HG02884 (cell line): ENCODE results near the gene CHD1.
"Not testable (repeated sequence)": the region's sequence is repeated elsewhere in the genome, so short reads cannot be mapped to it uniquely, and the experiment has no call there.

Experiments used
- ATAC-seq: cut with Tn5 transposase; IDR thresholded peaks from one replicate; pipeline ENCODE4 v1.9.1; 2021; ENCODE audit warnings: mild to moderate bottlenecking, moderate library complexity; ENCODE audit not compliant: unreplicated experiment

The CHD1 gene

DNA sequence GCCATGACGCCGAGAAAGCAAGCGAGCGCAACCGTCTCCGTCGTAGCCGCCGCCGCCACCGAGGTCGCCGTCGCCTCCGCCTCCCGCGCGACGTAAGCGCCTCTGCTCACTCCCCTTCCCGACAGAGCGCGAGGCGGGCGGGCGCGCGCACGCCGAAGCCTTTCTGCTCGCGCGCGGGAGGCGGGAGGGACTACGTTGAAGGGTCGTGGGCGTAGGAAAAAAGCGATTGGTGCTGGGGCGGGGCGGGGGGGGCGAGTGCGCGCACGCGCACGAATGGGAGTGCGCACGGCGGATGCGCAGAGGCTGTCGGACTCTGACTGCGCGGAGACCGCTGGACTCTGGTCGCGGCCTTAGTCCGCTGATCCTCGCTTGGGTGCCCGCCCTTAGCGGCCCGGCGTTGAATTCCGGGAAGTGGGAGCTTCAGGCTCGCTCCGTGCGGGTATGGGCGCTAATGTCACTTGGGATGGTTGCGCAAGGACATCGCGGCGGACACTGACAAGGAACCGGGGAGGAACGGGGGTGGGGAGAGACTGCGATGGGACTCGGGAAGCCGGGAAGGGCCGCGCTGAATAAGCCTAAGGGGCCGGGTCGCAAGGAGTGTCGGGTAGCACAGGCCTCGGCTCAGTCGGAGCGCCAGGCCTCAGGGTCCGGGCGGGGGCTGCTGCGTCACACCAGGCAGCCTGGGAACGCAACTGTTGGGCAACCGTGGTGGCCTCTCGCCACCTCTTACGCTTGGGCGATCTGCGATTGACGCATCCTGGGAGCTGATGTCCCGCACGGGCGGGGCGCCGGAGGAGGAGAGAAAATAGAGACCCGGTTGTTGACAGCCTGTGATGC is at the start of gene CHD1:
Gene CHD1 (minus strand): TSS at position 135 of the 837 bp plus-strand sequence. CDS start 2,621 bp downstream, outside the sequence.
- ATAC-seq = peak; percentile 68

DNA sequence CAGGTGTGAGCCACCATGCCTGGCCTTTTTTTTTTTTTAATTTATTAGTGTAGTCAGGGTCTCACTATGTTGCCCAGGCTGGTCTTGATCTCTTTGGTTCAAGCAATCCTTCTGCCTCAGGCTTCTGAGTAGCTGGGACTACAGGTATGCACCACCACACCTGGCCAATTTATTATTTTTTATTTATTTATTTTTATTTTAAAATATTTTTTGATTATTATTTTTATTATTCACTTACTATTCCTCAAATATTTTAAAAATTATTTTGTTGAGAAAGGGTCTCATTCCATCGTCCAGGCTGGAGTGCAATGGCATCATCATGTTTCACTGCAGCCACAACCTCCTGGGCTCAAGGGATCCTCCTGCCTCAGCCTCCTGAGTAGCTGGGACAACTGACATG is 49.7 kb upstream of the CHD1 start:
- no peak for ATAC-seq

- no peak for ATAC-seq
Measured at GRCh38 chr5:98977723-98978122, 48.9 kb upstream of the CHD1 start.

DNA sequence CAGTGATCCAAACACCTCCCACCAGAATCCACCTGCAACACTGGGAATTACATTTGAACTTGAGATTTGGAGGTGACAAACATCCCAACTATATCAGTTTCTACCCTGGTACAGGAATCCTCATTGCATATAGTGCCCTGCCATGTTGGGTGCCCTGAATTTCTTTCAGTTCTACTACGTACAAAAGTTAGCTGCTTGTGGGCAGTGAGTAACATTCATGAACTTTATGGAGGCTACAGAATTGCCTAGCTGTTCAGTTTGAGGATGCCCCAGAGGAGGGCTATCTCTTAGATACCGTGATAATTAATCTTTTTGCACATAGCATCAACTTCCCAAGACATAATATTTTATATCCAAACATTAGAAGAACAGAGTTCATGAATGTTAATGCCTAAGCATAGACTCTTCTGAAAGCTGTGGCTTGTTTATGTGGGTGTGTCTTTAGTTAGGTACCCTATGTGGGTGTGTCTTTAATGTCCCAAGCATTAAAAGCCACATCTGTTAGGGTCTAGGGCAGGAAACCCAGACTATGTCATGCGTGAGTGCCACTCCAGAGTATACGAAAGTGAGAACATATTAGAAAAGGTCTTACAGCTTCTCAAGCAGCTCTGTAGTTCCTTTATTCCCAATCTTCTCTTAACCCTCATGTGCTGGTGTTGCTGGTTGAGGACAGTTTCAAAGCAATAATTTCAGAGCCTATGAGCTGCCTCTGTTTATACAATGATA is 47.0 kb upstream of the CHD1 start:
- ATAC-seq = peak; percentile 82

DNA sequence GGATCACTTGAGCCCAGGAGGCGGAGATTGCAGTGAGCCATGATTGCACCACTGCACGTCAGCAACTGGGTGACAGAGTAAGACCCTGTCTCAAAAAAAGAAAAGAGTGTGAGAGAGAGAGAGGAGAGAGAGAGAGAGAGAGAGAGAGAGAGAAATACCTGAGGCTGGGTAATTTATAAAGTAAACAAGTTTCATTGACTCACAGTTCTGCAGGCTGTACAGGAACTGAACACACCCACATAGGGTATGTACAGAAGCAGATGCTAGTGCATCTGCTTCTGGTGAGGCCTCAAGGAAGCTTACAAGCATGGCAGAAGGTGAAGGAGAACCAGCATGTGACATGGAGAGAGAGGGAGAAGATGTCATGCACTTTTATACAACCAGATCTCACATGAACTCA is 46.4 kb upstream of the CHD1 start:
- peak; percentile 52 for ATAC-seq

DNA sequence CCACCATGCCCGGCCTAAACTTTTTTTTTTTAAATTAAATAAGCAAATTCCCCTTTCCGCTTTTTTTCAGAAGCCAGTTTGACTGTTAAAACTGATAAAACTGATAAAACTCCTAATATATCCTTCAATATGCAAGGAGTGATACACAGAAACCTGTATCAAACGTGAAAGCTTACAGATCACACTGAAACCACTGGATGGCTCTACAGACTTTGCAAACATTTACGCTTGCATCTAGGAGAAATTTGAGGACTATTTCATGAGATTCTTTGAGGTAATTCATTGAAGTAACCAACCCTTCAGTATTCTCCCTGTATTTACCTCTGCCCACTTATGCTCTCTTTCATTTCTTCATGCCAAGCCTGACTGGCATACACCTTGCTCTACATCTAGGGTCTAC is 40.6 kb upstream of the CHD1 start:
- no peak for ATAC-seq

DNA sequence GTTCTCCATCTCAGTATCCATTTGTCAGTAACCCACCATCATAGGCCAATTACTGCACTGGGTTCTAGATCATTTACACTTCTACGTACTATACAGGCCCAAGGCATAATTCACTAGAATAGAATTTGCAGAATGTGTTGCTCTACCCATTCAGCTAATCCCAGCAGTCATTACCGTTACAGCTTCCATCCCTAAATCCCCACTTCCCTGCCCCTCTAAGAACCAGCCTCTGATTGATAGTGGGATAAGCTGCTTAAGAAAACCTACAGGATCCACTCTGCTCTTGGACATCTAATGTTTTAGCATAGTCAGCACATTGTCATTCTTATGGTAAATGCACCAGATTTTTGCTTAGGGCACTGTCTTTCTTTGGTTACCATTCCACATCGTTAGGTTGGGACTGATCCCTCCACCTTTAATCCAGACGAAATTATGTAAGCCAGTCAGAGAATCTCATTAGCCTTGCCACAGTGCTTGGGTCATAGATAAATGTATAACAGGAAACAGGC is 39.3 kb upstream of the CHD1 start:
- ATAC-seq = no peak

- no peak for ATAC-seq
Measured at GRCh38 chr5:98965226-98965625, 36.4 kb upstream of the CHD1 start.

DNA sequence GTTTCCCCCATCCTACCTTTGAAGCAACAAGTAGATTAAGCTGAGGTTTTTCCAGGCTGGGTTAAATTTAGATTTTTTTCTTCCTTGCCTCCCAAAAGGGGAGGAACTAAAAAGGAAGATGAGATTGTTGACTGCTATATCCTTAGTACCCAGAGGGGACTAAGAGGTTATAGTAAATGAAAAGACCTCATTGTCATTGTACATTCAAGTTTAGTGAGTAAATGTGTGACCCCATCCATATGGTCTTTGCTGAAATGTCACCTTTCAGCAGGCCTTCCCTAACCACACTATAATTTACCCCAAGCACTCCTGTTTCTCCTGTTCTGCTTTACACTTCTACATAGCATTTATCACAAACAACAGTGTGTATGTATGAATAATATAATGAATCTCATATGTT is 35.8 kb upstream of the CHD1 start:
- ATAC-seq = no peak

- ATAC-seq = no peak
Measured at GRCh38 chr5:98963019-98963418, 34.2 kb upstream of the CHD1 start.

GRCh38 chr5:98962587-98962986 is 33.8 kb upstream of the CHD1 start:
- no peak for ATAC-seq

GRCh38 chr5:98961665-98962344 is 33.0 kb upstream of the CHD1 start:
- no peak for ATAC-seq

- no peak for ATAC-seq
Measured at GRCh38 chr5:98957307-98957706, 28.5 kb upstream of the CHD1 start.

GRCh38 chr5:98955888-98956287 is 27.1 kb upstream of the CHD1 start:
- not testable (repeated sequence) for ATAC-seq

DNA sequence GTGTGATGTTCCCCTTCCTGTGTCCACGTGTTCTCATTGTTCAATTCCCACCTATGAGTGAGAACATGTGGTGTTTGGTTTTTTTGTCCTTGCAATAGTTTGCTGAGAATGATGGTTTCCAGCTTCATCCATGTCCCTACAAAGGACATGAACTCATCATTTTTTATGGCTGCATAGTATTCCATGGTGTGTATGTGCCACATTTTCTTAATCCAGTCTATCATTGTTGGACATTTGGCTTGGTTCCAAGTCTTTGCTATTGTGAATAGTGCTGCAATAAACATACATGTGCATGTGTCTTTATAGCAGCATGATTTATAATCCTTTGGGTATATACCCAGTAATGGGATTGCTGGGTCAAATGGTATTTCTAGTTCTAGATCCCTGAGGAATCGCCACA is 26.7 kb upstream of the CHD1 start:
- not testable (repeated sequence) for ATAC-seq

DNA sequence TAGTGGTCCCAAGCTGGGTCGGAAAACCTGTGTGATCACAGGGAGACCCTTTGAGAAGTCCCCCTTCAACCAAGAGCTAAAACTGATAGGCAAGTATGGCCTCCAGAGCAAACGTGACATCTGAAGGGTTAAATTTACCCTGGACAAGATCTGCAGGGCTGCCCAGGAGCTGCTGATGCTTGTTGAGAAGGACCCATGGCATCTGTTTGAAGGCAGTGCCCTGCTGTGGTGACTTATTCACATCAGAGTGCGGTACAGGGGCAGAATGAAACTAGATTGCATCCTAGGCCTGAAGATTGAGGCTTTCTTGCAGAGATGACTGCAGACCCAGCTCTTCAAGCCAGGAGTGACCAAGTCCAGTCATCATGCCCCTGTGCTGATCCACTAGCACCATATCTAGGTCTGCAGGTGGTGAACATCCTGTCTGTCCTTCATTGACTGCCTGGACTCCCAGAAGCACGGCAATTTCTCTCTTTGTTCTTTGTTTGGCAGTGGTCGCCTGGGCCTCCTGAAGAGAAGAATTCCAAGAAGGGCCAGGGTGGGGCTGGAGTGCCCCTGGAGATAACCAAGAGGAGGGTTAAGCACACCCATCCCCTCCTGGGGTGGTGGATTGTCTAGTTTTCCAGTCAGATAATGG is 25.7 kb upstream of the CHD1 start:
- no peak for ATAC-seq

- no peak for ATAC-seq
Measured at GRCh38 chr5:98942847-98943246, 14.0 kb upstream of the CHD1 start.

DNA sequence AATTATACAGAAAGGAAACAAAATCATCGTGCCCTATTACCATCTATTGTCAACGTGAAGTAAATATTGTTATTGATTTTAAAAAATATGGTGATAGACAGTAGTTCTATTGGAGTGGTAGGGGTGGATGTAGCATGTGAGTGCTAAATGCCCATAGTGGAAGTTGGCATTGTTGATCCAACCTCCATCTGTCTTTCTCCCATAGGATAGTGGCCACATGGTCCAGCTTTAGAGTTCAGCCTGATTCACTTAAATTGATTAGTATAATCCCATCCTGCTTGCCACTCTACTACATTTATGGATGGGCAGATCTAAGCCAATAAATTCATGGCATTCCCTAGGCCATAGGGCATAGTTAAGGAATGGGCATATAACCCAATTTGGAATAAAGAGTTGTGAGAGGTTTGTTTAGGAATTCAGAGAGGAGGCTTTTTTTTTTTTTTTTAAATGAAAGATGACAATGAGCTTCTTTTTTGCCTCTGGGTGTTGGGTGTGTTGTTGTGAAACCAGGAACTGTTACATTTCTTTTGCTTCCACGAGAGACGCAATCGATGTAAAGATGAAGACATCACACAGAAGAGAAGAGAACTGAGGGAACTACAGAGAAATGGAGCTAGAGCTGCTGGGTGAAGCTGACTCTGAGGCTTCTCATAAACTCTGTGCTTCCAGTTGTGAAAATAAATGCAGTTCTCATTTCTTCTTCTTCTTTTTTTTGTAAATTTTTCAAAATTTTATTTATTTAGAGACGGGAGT is 12.5 kb upstream of the CHD1 start:
- no peak for ATAC-seq

DNA sequence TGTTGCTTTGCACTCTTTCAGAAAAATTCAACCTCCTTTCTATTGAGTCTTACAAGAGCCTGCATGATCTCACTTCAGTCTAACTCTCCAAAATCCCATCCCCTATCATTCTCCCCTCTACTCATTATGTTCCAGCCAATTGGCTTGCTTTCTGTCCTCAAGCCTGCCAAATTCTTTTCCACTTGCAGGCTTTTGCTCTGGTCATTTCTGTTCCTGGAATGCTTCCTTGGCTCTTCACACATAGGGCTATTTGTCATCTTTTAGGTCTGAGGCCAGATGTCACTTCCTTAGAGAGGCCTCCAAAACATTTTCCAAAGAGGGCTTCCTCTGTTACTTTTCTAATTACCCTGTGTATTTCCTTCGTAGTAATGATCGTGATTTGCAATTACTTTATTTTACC is 11.8 kb upstream of the CHD1 start:
- ATAC-seq = no peak

GRCh38 chr5:98938464-98938863 is 9.7 kb upstream of the CHD1 start:
- no peak for ATAC-seq
